Adrenal gland (tissue), 12 donors: ENCODE data around the gene WWP2. TPM values are rescaled to one million over a fixed set of nuclear protein-coding genes. Genes with fewer than 3 reads are reported as not detected.
A peak's percentile ranks its signal among the peaks of the same experiment; 100 is the strongest.

ENCODE experiments used
- DNase-seq, 7 donors: peaks; one replicate each; pipeline ENCODE4 v3.0.0-alpha.2; 2019 to 2020
- H3K27ac ChIP-seq, 5 donors: fragments of 200-600 bp; sonication (generic) in 4 of 5; 1 replicate in 3 of 5; 2 replicates in 2 of 5; pipeline versions ENCODE4 v1.5.1 to v1.8.0; 2016 to 2020; ENCODE audit warnings: mild to moderate bottlenecking in 1 of 5
- H3K27me3 ChIP-seq: fragments of 200-600 bp; 2 replicates; pipeline ENCODE4 v1.8.0; 2021
- H3K36me3 ChIP-seq, 2 donors: fragments of 200-600 bp; replicated peaks in 1 of 2; 1 replicate in 1 of 2; 2 replicates in 1 of 2; pipeline versions ENCODE4 v1.5.1 to v1.8.0; 2018 to 2022
- H3K4me1 ChIP-seq, 2 donors: fragments of 200-600 bp; replicated peaks in 1 of 2; 1 replicate in 1 of 2; 2 replicates in 1 of 2; pipeline versions ENCODE4 v1.5.1 to v1.8.0; 2018 to 2021
- H3K4me3 ChIP-seq, 4 donors: fragments of 200-600 bp; sonication (generic) in 3 of 4; one replicate each; pipeline ENCODE4 v1.5.1; 2016 to 2018
- H3K9me3 ChIP-seq, 3 donors: fragments of 200-600 bp; sonication (generic) in 1 of 3; replicated peaks in 1 of 3; 1 replicate in 2 of 3; 2 replicates in 1 of 3; pipeline versions ENCODE4 v1.5.1 to v1.8.0; 2016 to 2021
- CTCF ChIP-seq, 6 experiments: fragments of 450-650 bp in 4 of 6; fragments of 200-600 bp in 2 of 6; sonication (generic) in 1 of 6; IDR thresholded peaks; 1 replicate in 5 of 6; 2 replicates in 1 of 6; pipeline versions ENCODE4 v1.5.1 to v1.8.0; 2016 to 2021; ENCODE audit warnings: antibody characterized with exemption in 6 of 6, mild to moderate bottlenecking in 2 of 6, moderate library complexity in 1 of 6
- POLR2A ChIP-seq, 2 donors: fragments of 450-650 bp; IDR thresholded peaks; one replicate each; pipeline ENCODE4 v1.6.1; 2017; ENCODE audit warnings: antibody characterized with exemption in 2 of 2, mild to moderate bottlenecking in 2 of 2, moderate library complexity in 1 of 2
- WGBS, 4 donors: extraction: QIAGEN DNeasy Blood & Tissue Kit in 2 of 4; methylation state at CpG; one replicate each; pipeline versions ENCODE4 v1.1.5 to v1.1.7; 2013 to 2017; 5-methylcytosine and 5-hydroxymethylcytosine counted together
- intact Hi-C, 2 donors: fragments of 100-400 bp; cut with DNase I; formaldehyde crosslinking; loops; one replicate each; pipeline versions ENCODE4 v1.14.1 to v1.15.0; 2022 to 2023
- polyA plus RNA-seq, 3 donors: library from polyadenylated mRNA; stranded (reverse); fragments of 200-250 nt in 2 of 3; fragments of 350-450 nt in 1 of 3; fragmentation: Illumina TruSeq in 1 of 3; extraction: RNeasy Lipid Tissue Mini Kit (QIAGEN cat#74804) in 1 of 3; gene quantifications; one replicate each; pipeline ENCODE4 v1.2.3, GENCODE V29; 2013 to 2014
- total RNA-seq, 9 donors: library from RNA; depleted of rRNA in 4 of 9; stranded (reverse); fragments of >200 nt in 4 of 9; fragments of 120-200 nt in 1 of 9; fragmentation: NEBNext Ultra II Directional in 1 of 9; extraction: Animal tissue kit (Norgen Biotek cat#: 25700) in 1 of 9; gene quantifications; one replicate each; pipeline versions ENCODE4 v1.1.0 to v1.2.4, GENCODE V29; 2013 to 2023
- donor health status: healthy with polysubstance abuse.
- donor health status: Bipolar disorder and iron deficiency.
- donor health status: DM: yes; HTN: yes; CAD: no.
- donor health status: DM: no; HTN: no; CAD: no.
- donor health status: DM: no; HTN: no; CAD: no.
- donor health status: DM: yes; HTN: yes; CAD: no.

WWP2 gene
- total and polyA plus RNA-seq, 12 donors: 28.3 to 99.8 (median 72.0) TPM

GRCh38 chr16:69924041-69924775 is 162.1 kb downstream of the WWP2 start:
- Histone ChIP-seq H3K36me3 (no peaks in the 10 kb centered on the region), H3K4me1 (peaks cover 11 to 24% of the 10 kb centered on the region in 2 donors), H3K27ac (peak overlapping the region in 3 of 5 donors; percentile 1 to 81 (median 80)), H3K4me3 (no peak overlapping the region), H3K27me3 (no peaks in the 10 kb centered on the region), H3K9me3 (no peaks in the 10 kb centered on the region)
- no peak for DNase-seq
- WGBS, 4 donors: 71 to 85% (median 78%) methylated on average over 11 of the region's 11 CpGs
- intact Hi-C loops: loop anchor here in 1 of 2 donors (10.0 kb wide), 1 partner anchor 59 kb away; no protein-coding TSS in a partner anchor
- TF ChIP-seq POLR2A (IDR thresholded peaks at IDR 0.05): no peak
- no peak for TF ChIP-seq CTCF (IDR thresholded peaks at IDR 0.05)

- WGBS, 4 donors: 44 to 77% (median 66%) methylated on average over 18 to 19 of the region's 19 CpGs
- Histone ChIP-seq H3K9me3 (no peaks in the 10 kb centered on the region), H3K36me3 (peaks cover 0 to 6% of the 10 kb centered on the region in 2 donors), H3K4me1 (peaks cover 11 to 24% of the 10 kb centered on the region in 2 donors), H3K27me3 (no peaks in the 10 kb centered on the region), H3K27ac (peak overlapping the region in 4 of 5 donors; percentile 39 to 81 (median 76)), H3K4me3 (no peak overlapping the region)
- DNase-seq: peak in 2 of 7 donors; percentile 23 to 66
- intact Hi-C loops: loop anchor here (5.0 to 10.0 kb wide), 2 partner anchors 60 to 127 kb away; no protein-coding TSS in a partner anchor
- TF ChIP-seq CTCF (IDR thresholded peaks at IDR 0.05) (no peak), POLR2A (IDR thresholded peaks at IDR 0.05) (peak in 1 of 2 donors; percentile 18)
These were observed 162.7 kb downstream of the WWP2 start for GRCh38 chr16:69924777-69925191.

- TF ChIP-seq POLR2A (IDR thresholded peaks at IDR 0.05): no peak
- no peak for TF ChIP-seq CTCF (IDR thresholded peaks at IDR 0.05)
- Histone ChIP-seq H3K27ac (peak overlapping the region in 4 of 5 donors; percentile 39 to 81 (median 76)), H3K36me3 (peaks cover 0 to 7% of the 10 kb centered on the region in 2 donors), H3K9me3 (no peaks in the 10 kb centered on the region), H3K27me3 (no peaks in the 10 kb centered on the region), H3K4me1 (peaks cover 11 to 24% of the 10 kb centered on the region in 2 donors), H3K4me3 (no peak overlapping the region)
- DNase-seq: no peak
- WGBS, 4 donors: 63 to 89% (median 80%) methylated on average over 8 of the region's 8 CpGs
- intact Hi-C loops: loop anchor here (5.0 to 10.0 kb wide), 2 partner anchors 61 to 128 kb away; no protein-coding TSS in a partner anchor
These were observed 163.2 kb downstream of the WWP2 start for GRCh38 chr16:69925311-69925710.

GRCh38 chr16:69926241-69926640 is 164.1 kb downstream of the WWP2 start:
- 86 to 94% (median 91%) methylated on average over 8 of the region's 8 CpGs for WGBS, 4 donors
- Histone ChIP-seq H3K27me3 (no peaks in the 10 kb centered on the region), H3K4me3 (no peak overlapping the region), H3K36me3 (peaks cover 0 to 13% of the 10 kb centered on the region in 2 donors), H3K27ac (peak overlapping the region in 1 of 5 donors; percentile 95), H3K4me1 (peaks cover 11 to 24% of the 10 kb centered on the region in 2 donors), H3K9me3 (no peaks in the 10 kb centered on the region)
- no peak for TF ChIP-seq CTCF (IDR thresholded peaks at IDR 0.05)
- TF ChIP-seq POLR2A (IDR thresholded peaks at IDR 0.05): no peak
- DNase-seq: no peak
- intact Hi-C loops: loop anchor here (5.0 to 10.0 kb wide), 2 partner anchors 61 to 129 kb away; no protein-coding TSS in a partner anchor
